GM12891 (cell line): ENCODE measurements around the gene KCNN1.
"Not testable (repeated sequence)": the region's sequence is repeated elsewhere in the genome, so short reads cannot be mapped to it uniquely, and the experiment has no call there.

Experiments used
- POLR2AphosphoS5 ChIP-seq: IDR thresholded peaks from 2 replicates; pipeline ENCODE4 v1.6.1; 2011; ENCODE audit warnings: low read depth, low read length, control low read depth
- TAF1 ChIP-seq: IDR thresholded peaks from 2 replicates; pipeline ENCODE4 v1.6.1; 2011; ENCODE audit warnings: low read depth, low read length, control low read depth

GRCh38 chr19:17986569-17986968 lies 19.7 kb downstream of the KCNN1 start:
- TF ChIP-seq TAF1, POLR2AphosphoS5: not testable (repeated sequence)
